HG03442 (cell line): ENCODE measurements around the gene PDE2A.

Source experiments
- ATAC-seq: cut with Tn5 transposase; IDR thresholded peaks from one replicate; pipeline ENCODE4 v1.9.1; 2021; ENCODE audit warnings: mild to moderate bottlenecking, moderate library complexity; ENCODE audit not compliant: unreplicated experiment

Gene PDE2A

DNA sequence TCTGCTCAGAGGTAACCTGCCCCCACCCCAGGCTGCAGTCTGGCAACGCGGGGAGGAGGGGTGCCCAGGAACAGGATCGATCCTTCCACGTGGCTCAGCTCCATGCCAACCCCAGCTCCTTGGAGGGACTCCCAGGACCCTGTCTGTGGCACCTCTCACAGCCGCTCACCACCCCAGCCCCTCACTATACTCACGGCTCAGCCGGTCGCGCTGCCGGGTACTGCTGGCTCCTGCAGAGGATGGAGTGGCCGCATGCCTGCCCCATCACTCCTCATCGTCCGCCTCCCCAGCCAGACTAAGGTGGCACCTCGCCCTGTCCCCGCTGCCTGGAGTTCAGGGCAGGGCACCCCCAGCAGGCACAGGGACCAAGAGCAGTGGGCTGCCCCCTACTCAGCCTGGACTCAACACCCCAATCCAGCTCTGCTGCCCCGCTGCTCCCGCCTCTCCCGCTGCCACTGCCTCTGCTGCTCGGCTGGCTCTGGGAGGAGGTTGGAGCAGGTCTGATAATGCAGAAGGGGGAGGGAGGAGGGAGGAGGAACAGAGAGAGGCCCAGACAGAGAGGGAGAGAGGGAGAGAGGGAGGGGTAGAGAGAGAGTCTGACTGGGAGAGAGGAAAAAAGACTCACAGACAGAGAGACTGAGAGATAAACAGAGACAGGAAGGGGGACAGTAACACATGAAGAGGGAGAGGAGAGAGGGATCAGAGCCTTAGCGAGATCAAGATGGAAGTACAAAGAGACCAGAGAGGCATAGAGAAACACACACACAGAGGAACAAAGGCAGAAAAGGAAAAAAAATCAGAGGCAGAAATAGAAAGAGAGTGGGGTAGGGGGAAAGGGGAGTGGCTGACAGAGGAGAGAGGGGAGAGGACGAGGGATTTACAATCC, at the start of gene PDE2A:
Gene PDE2A (minus strand): TSS at position 480 of the 886 bp plus-strand sequence. CDS start 215 bp downstream, at position 265.
- no peak for ATAC-seq

DNA sequence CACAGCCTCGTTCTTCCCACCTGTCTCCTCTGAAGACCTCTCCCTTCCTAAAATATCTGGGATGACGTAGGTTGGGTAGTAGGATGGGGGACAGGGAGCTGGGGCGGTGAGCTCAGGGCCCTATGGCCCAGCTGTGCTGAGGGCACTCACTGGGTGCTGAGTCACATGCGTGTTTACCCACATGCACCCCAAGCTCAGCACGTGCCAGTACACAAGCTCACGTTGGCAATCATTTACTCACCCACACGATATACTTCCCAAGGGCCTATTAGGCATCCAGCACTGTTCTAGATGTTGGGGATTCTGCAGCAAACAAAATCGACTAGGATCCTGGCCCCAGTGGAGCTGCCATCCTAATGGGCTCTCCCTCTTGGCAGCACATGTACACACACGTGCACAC, 49.3 kb upstream of the PDE2A start:
- no peak for ATAC-seq

DNA sequence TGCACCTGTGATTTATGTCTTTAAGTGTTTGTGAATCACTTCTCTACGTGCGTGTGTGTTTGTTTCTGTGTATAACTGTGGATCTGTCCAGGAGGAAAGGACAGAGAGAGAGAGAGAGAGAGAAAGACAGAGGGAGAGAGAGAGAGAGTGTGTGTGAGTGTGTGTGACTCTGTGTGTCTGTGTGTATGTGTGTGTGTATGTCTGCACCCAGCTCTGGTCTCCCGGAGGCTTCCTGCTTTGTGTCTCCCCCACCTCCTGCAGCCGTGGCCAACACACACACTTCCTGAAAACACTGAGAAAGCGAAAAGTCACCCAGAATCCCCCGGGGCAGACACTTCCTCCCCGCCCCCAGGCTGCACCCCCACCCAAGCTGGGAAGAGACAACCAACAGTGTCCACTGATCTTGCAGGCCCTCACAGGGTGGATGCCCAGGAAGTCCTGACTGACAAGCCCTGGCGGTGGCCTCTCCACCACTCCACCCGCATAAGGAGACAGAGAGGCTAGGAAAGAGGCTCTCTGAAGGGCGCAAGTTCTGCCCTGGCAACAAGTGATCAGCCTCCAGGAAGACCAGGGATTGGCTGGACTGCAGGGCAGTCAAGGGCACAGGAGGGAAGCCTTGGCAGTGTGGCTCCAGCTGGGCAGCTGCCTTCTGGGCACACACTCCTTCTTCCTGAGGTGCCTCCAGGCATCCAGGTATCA, 48.0 kb upstream of the PDE2A start:
- peak; percentile 68 for ATAC-seq

DNA sequence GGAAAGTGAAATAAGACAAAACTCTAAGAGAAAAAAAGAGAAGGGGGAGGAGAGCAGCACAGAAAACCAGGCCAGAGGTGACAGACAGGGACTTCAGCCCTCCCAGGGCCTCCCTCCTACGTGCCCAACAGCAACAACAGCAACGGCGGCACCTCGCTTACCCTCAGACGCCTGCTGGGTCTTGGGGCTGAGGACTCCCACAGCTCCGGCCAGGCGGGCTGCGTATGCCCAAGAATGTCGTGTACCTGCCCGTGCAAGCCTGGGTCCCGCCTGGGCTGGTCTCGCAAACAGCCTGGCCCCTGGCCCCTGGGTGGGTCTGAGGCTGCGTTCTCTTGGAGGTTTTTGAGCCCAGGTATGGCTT, 47.4 kb upstream of the PDE2A start:
- no peak for ATAC-seq

DNA sequence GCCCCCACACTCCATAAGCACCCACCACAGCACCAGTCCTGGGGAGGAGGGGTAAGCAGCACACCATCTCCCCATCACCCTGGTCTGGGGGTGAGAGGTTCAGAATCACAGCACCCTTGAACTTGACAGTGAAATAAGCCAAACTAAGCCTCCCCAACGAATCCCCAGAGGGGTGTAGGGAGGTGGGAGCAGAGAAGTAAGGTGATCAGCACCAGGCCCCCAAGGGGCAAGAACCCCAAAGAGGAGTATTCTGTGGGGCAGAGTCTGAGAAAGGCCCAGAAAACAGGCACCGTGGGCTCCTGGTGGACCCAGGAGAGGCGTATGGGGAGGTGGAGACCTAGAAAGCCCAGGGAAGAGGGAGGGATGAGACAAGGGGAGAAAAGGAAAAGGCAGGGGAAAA, 47.1 kb upstream of the PDE2A start:
- ATAC-seq = no peak

DNA sequence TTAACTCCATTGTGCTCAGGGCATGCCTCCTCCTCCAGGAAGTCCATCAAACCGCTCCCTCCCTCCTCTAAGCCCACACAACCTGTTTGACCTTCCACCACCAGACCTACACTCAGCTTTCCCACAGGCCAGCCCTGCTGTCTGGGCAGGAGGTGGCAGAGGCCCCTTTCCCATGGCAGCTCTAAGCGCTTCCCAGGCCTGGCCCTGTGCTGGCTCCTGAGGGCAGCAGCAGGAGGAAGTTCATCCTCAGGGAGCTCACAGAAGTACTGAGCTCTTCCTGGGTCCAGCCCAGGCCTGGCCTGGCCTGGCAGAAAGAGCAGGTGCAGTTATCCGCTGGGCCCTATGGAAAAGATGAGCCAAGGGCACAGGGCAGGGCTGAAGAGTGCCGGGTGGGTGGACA, 46.6 kb upstream of the PDE2A start:
- no peak for ATAC-seq

DNA sequence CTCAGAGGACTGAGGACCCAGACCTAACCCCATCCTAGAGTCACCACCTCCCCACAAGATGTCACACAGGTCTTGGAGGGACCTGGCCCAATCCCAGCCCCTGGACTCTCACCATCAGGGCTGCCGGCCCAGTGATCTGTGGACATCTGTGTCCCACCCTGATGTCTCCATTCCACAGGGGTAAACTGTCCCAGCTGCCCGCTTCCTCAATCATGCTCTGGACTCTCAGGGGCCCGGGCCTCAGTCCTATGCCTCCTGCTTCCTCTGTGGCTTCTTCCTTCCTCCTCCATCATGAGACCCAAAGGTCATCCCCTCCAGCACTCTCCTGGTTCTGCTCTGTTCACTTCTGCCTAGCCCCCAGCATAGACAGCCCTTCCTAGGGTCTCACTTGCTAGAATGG, 45.8 kb upstream of the PDE2A start:
- ATAC-seq = no peak

DNA sequence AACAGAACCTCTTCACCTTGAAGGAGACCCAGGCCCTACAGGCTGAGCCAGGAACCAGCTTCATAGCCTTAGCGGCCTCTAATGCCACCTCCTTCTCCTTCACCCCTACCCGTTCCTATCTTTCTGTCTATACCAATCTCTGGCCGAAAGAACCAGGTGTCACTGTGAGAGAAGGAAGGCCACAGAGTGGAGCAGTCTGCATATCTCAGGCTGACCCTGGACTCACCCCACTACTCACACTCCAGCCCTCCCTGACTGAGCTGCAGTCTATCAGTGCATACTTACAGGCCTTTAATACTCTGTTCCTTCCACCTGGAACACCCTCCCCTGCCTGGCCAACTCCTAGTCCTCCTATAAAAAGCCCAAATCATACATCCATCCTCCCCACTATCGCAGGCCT, 45.3 kb upstream of the PDE2A start:
- no peak for ATAC-seq

DNA sequence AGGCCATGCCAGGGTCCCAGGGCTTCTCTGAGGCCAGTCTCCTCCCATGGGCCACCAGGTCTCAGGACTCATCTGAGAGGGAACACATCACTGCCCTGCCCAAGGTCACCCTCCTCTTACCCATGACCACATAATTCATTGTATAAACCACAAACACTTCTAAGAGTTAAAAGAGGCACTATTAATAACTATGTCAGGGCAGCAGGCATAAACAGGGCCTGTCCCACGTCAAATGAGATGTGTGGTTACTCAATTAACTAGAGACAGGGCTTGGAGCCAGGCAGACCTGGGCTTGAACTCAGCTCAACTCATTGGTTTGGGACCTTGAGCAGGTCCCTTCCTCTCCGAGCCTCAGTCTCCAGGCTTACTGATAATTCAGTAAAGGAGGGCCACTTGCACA, 44.9 kb upstream of the PDE2A start:
- ATAC-seq = no peak

DNA sequence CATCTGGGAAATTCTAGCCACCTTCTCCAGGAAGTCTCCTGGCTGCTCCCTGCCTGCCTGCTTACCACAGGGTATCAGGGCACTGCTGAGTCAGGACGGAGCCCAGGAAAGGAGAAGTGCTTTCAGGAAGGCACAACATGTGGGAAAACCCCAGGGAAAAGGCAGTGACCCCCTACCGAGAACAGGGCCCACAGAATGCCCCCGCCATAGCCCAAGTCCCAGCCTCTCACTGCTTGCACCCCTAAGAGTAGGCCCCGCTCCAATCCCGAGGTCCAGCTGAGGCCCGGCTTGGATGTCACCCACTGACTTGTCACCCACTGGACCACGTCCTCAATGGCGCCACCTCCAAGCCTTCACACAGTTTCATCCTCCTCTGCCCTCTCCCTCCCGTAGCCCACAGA, 43.9 kb upstream of the PDE2A start:
- ATAC-seq = no peak

DNA sequence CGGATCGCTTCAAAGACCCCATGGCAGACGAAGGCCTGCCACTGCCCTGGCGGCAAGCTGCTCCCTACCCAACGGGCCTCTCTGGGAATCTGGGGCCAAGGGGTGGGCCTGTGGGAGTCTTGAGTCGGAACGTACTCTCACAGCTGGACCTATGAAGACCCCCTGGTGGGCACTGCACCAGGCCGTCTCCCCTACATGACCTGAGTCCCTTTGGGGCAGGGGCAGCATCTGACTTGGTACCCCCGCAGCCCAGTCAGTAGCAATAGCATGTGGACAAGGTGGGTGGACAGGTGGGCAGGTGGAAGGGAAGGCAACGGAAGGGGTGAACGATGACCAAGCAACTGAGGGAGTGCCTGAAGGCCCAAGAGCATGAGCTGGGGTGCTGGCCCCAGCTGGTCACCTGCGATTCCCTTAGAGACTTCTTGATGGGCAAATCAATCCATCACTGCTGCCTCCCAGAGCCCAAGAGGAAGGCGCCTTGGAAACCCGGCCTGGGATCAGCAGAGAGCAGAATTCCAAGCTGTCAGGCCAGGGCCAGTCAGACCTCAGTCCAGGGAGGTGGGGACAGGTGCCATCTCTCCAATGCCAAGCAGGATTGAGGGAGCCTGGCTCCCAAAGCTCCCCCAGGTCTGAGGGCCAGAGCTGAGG, 42.7 kb upstream of the PDE2A start:
- no peak for ATAC-seq

DNA sequence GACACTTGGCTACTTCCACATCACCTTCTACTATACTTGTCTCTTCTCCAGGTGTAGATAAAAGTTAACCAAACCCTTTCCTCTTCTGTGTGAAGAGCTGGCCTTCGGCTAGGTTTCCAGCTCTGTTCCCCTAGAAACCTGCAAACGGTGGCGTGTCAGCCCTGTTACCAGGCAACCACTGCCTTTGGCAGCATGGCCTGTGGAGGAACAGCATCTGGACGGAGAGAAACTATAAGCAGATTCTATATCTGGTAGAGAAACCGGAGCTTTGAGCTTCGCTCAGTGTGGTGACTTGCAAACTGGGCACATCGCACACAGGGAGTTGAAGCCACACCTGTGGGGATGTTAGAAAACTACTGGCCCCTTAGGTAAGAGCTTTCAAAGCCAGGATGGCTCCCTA, 42.1 kb upstream of the PDE2A start:
- no peak for ATAC-seq

DNA sequence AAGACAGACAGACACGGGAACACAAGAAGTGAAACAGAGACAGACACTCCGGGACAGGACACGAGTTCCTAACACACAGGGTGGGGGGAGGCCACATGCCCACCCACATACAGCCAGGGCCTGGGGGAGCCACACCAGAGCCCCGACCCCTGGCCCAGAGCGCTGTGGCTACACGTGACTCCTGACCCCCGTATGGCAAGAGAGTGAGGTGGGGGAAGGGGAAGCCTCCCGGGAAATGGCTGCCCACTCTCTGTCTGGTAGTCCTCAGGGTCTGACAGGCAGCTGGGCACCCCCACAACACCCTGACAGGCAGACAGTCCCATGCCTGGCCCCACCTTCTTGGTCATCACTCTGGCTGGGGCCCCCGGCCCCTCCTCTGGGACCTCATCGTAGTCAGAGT, 38.6 kb upstream of the PDE2A start:
- ATAC-seq = no peak

DNA sequence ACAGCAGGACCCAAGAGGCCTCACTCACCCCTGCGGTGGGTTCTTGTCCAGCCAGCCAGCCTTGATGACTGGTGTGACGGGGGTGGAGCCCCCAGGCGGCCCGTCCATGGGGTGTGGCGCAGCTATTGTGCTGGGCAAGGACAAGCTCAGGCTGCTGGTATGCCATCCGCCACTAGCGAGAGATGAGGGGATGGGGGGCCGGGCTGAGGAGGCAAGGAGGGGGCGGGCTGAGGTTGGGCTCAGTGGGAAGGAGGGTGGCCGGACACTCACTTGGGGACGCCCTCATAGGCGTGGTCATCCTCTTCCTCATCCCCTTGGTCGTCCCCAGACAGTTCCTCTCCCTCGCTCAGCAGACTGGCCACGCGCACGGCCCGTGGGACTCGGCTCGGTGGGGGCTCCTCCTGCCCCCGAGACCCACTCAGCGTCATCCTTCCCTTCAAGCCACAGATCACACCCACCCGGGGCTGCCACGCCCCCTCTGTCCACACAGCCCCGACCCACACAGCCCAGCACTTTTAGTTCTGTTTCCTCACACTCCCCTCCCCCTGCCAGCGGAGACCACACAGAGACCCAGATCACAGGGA, 38.0 kb upstream of the PDE2A start:
- ATAC-seq = no peak

DNA sequence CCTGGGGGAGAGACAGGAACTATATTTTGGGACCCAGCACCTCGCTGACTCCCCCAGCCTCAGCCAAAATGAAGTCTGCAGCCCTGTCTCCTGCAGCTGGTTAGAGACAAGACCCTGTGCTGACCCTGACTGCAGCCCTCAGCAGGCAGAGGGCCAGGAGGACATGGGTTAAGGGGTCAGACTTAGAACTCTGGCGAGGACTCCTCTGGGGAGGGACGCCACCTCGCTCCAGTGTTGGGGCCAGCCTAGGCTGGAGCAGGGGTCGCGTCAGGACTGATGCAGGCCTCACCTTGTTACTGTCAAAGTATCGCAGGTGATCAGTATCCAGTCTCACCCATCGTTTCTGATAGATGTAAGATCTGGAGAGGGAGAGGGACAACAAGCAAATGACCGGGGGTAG, 36.9 kb upstream of the PDE2A start:
- no peak for ATAC-seq

DNA sequence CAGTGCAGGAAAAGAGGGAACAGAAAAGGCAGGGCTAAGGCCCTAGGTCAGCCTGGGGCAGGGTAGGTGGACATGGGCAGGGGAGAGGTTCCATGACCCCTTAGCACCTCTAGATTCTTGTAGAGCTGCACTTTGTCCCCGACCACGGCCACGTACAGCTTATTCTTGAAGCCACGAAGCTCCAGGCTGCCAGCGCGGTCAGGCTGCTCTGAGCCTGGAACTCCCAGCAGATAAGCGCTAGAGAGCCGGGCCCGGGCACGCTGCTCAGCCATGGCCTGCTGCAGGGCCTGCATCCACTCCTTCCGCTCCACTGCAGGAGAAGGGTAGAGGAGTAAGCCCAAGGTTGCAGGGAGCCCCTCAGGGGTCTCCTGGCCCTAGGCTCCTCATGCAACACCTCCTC, 36.1 kb upstream of the PDE2A start:
- no peak for ATAC-seq

DNA sequence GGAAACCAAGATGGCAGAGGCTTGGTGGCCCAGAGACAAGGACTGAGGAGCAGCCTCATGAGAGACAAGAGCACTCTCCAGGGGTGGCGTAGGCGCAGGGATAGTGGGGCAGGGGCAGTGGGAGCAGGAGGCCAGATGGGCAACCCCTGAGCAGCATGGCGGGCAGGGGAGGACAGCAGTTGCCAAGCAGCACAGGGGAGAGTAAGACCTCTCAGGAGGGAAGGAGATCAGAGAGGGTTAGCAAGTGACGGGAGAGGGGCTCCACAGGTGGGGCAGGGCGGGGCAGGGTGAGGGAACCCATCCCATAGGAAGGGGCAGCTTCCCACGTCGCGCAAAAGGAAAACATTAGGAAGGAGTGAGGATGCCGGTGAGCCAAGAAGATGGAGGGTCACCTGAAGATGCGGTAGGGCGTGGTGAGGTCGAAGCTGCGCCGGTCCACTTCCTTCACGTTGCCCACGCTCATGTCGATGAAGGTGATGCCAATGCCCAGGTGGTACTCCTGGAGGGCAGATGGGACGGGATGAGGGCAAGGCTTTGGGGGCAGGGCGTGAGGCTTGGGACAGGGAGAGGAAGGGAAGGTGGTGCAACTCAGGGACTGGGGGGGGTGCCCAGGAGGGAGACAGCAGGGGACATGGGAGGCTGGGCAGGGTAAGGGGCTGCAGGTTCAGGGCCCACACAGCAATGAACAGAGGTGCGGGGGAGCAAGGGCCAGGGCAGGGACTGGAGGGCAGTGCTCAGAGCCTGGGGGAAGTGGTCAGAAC, 35.4 kb upstream of the PDE2A start:
- ATAC-seq = no peak

DNA sequence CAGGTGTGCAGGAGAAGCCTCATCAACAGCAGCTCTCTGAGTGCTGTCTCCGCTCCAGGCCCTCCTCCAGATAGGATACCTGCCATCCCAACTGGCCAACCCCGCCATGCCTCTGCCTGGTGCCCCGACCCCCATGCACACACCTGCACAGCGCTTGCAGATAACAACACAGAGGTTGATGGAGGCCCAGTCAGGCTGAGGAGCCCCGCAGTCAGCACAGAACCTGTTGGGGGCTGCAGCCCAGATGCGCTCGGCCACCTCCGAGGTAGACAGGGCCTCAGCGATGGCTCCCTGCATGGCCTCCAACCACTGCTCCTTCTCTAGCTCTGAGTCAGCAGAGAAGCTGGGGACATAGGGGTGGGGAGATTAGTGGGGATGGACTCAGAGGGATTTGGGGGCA, 32.8 kb upstream of the PDE2A start:
- no peak for ATAC-seq

DNA sequence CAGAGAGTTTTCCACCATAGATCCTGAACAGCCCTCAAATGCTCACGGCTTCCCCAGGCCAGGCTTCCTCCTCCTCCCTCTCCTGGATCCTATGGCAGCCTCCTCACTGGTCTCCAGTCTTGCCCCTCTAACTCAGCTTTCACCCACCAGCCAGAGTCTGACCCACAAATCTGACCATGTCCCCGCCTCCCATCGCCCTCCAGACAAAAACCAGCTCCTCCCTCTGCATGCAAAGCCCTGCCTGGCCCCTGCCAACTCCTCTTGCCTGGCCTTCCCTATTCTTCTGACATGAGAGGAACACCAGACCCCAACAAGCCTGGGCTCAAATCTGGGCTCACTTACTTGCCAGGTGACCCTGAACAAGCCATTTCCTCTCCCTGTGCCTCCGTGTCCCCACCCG, 32.4 kb upstream of the PDE2A start:
- no peak for ATAC-seq

DNA sequence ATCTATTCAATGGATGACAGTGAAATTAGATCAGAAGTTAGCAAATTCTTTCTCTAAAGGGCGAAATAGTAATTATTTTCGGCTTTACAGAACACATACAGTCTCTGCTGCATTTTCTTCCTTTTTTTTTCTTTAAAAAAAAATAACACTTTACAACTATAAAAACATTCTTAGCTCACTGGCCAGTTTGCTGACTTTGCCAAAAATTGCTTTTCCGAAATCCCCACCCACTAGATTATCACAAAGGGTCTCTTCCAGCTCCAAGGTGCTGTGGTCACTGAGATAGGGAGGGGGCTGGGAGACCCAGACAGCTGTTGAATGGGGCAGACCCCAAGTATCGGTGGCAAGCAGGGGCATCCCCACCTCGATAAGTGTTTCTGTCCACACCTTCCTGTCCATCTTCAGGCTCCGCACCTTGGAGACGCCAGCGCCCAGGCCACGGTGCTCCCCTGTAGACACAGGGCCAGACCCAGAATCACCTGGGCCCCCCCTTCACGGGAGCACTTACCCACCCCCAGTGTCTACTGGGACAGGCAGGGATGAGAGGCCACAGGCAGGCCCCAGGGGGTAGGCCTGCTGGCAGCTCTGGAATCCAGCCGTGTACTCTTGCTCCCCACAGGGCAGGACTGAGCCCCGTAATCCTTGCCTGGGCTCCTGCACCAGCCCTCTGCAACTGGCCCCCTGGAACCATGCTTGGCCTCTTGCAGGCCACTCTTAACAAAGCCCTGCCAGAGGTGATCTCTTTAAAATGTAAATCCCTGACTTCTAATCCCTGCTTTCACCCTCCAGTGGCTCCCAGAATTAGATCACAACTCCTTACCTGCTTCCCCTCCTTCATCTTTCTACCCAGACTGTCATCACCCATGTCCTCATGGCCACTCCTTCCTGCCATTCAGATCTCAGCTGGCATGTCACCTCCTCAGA, 31.5 kb upstream of the PDE2A start:
- no peak for ATAC-seq
